ENCODE results near the gene FOLR2.

The FOLR2 gene

DNA sequence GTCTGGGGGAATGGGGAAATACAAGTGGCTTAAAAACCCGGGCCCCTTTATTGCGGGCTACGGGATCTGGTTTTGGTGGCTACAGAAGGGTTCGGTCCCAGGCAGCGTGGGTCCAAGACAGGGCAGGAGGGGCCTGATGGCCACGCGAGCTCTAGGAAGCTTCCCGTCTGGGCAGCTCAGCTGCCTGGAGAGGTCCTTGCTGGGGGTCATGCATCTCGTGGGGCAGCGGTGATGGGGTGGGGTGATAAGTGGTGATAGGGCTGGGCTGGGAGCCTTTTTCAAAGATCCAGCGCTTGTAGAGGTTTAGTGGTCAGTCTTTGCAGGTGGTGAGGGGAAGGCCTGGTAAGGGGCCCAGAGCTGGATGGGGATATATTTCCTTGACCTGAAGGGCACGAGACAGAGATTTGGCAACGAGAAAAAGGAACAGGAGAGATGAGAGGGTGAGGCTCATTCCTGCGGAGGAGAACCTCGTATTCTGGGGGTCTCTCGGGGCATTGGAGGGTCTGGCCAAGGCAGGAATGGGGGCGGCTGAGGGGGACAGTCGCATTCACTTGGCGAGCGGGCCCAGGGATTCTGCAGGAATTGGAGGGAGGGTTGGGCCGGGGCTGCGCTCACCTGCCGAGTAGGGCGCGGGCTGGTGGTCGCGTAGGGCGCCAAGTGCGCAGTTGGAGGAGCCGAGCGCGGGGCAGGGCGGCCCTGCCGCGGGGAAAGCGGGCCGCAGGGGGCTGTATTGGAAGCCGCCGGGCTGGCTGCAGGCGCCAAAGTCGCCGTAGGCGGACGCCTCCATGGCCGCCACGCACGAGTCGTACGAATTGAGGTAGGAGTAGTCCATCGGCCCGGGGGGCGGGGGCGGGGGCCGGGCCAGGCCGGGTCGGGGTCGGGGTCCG lies 26.8 kb downstream of the FOLR2 start:
- no peaks in the 10 kb centered on the region for H4K20me1 ChIP-seq (ENCODE audit: low read depth, low read length)
- peaks cover 2% of the 10 kb centered on the region; the same call in 1 of the 2 replicates for H3K36me3 ChIP-seq (ENCODE audit: low read length)
- H2AFZ ChIP-seq (ENCODE audit: low read depth, low read length, severe bottlenecking), result no peak overlapping the region
- no peaks in the 10 kb centered on the region for H3K9me2 ChIP-seq (replicated peaks; ENCODE audit: insufficient read depth, low read length)
- H3K4me2 ChIP-seq (ENCODE audit: low read depth, low read length, poor library complexity, severe bottlenecking), result no peak overlapping the region
- no peak overlapping the region for H3K27ac ChIP-seq (ENCODE audit: low read depth, low read length)
- TF ChIP-seq EZH2phosphoT487 (conservative IDR thresholded peaks at IDR 0.05; ENCODE audit: low read length) (no peak), CTCF (IDR thresholded peaks at IDR 0.05; ENCODE audit: insufficient read depth, low read length, poor library complexity, severe bottlenecking) (no peak)
- H3K27me3 ChIP-seq (ENCODE audit: low read length), result no peaks in the 10 kb centered on the region
- H3K9me3 ChIP-seq (ENCODE audit: insufficient read depth, low read length), result no peaks in the 10 kb centered on the region
- no peaks in the 10 kb centered on the region for H3F3A ChIP-seq (ENCODE audit: insufficient read depth)
- H3K4me3 ChIP-seq (ENCODE audit: insufficient read depth, low read length, poor library complexity, severe bottlenecking), result no peak overlapping the region
- no peaks in the 10 kb centered on the region for H3K79me2 ChIP-seq (ENCODE audit: insufficient read depth, low read length)
- no peak overlapping the region for H3K9ac ChIP-seq (ENCODE audit: low read length)

DNA sequence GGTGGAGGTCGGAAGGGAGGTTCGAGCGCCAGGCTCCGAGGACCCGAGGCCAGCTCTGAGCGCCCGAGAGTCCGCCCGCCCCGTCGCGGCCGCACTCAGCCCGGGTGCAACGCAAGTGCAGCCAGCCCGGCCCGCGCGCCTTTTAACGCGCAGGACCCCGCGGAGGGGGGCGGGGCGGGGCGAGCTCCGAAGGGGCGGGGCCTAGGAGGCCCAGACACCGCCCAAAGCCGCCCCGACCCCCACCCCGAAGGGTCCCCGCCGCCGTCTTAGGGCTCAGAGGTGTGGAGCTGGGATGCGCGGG lies 27.4 kb downstream of the FOLR2 start, which contains the start of gene PHOX2A:
Gene PHOX2A (minus strand): TSS at position 117 of the 301 bp plus-strand sequence. CDS start 172 bp downstream, outside the sequence.
- H4K20me1 ChIP-seq (ENCODE audit: low read depth, low read length), result no peaks in the 10 kb centered on the region
- no peak within 1 kb of the TSS for H3K27ac ChIP-seq (ENCODE audit: low read depth, low read length)
- no peak within 1 kb of the TSS for H2AFZ ChIP-seq (ENCODE audit: low read depth, low read length, severe bottlenecking)
- no peaks in the 10 kb centered on the region for H3F3A ChIP-seq (ENCODE audit: insufficient read depth)
- H3K36me3 ChIP-seq (ENCODE audit: low read length), result no peaks in the 10 kb centered on the region
- H3K9me2 ChIP-seq (replicated peaks; ENCODE audit: insufficient read depth, low read length), result no peaks in the 10 kb centered on the region
- no peak within 1 kb of the TSS for H3K9ac ChIP-seq (ENCODE audit: low read length)
- no peaks in the 10 kb centered on the region for H3K9me3 ChIP-seq (ENCODE audit: insufficient read depth, low read length)
- H3K4me3 ChIP-seq (ENCODE audit: insufficient read depth, low read length, poor library complexity, severe bottlenecking), result no peak within 1 kb of the TSS
- H3K4me2 ChIP-seq (ENCODE audit: low read depth, low read length, poor library complexity, severe bottlenecking), result no peak within 1 kb of the TSS
- no peaks in the 10 kb centered on the region for H3K27me3 ChIP-seq (ENCODE audit: low read length)
- TF ChIP-seq CTCF (IDR thresholded peaks at IDR 0.05; ENCODE audit: insufficient read depth, low read length, poor library complexity, severe bottlenecking), result no peak
- no peaks in the 10 kb centered on the region for H3K79me2 ChIP-seq (ENCODE audit: insufficient read depth, low read length)

GRCh38 chr11:72244361-72245262 lies 28.0 kb downstream of the FOLR2 start:
- Histone ChIP-seq H3K27ac (ENCODE audit: low read depth, low read length) (no peak overlapping the region), H3K4me2 (ENCODE audit: low read depth, low read length, poor library complexity, severe bottlenecking) (no peak overlapping the region), H3K27me3 (ENCODE audit: low read length) (no peaks in the 10 kb centered on the region), H2AFZ (ENCODE audit: low read depth, low read length, severe bottlenecking) (no peak overlapping the region), H3K9me3 (ENCODE audit: insufficient read depth, low read length) (no peaks in the 10 kb centered on the region), H3F3A (ENCODE audit: insufficient read depth) (no peaks in the 10 kb centered on the region), H3K36me3 (ENCODE audit: low read length) (no peaks in the 10 kb centered on the region), H3K4me3 (ENCODE audit: insufficient read depth, low read length, poor library complexity, severe bottlenecking) (no peak overlapping the region), H3K9me2 (replicated peaks; ENCODE audit: insufficient read depth, low read length) (no peaks in the 10 kb centered on the region), H3K79me2 (ENCODE audit: insufficient read depth, low read length) (no peaks in the 10 kb centered on the region), H4K20me1 (ENCODE audit: low read depth, low read length) (no peaks in the 10 kb centered on the region), H3K9ac (ENCODE audit: low read length) (no peak overlapping the region)
- TF ChIP-seq EZH2phosphoT487 (conservative IDR thresholded peaks at IDR 0.05; ENCODE audit: low read length) (no peak), CTCF (IDR thresholded peaks at IDR 0.05; ENCODE audit: insufficient read depth, low read length, poor library complexity, severe bottlenecking) (no peak)
